Tibial nerve (tissue), 4 donors: Measurements from ENCODE around the gene SPEM2.

Source experiments
- CTCF ChIP-seq, 5 experiments: fragments of 200-600 bp in 3 of 5; fragments of 450-650 bp in 2 of 5; sonication (generic) in 3 of 5; IDR thresholded peaks; one replicate each; pipeline ENCODE4 v1.5.1; 2016 to 2019; ENCODE audit warnings: antibody characterized with exemption in 5 of 5, mild to moderate bottlenecking in 3 of 5, moderate library complexity in 2 of 5
- EP300 ChIP-seq, 2 donors: sonication (generic); formaldehyde crosslinking; IDR thresholded peaks; one replicate each; pipeline ENCODE4 v1.6.1; 2017; ENCODE audit warnings: antibody characterized with exemption in 2 of 2, mild to moderate bottlenecking in 1 of 2
- POLR2A ChIP-seq, 2 donors: fragments of 450-650 bp; IDR thresholded peaks; one replicate each; pipeline ENCODE4 v1.6.1; 2017; ENCODE audit warnings: antibody characterized with exemption in 2 of 2, mild to moderate bottlenecking in 2 of 2, moderate library complexity in 2 of 2

GRCh38 chr17:7464081-7464480, 38.7 kb downstream of the SPEM2 start:
- no peak for TF ChIP-seq POLR2A (IDR thresholded peaks at IDR 0.05)
- no peak for TF ChIP-seq CTCF (IDR thresholded peaks at IDR 0.05)
- TF ChIP-seq EP300 (IDR thresholded peaks at IDR 0.05) = no peak
